Measurements from ENCODE around the gene ABHD4.
A peak's percentile ranks its signal among the peaks of the same experiment; 100 is the strongest.
"Not testable (repeated sequence)": the region's sequence is repeated elsewhere in the genome, so short reads cannot be mapped to it uniquely, and the experiment has no call there.

Gene ABHD4

DNA sequence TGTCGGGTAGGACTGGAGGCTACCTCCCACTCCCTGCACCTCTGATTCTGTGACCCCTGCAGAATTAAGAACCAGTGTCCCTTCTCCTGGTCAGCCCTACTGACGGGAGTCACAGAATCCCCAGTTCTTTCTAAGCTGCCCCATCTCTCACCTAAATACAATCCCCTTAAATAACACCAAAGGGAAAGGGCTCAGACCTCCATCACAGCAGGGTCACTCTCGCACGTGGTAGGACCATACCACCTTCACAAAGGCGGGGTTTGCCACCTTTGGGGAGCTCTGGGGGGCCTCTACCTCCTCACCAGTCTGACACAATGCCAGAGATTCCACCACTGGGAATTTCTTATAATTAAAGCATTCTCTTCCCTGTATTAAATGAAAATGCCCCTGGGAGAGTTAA, 44.7 kb upstream of the ABHD4 start:
- TF ChIP-seq, protein P1, sequence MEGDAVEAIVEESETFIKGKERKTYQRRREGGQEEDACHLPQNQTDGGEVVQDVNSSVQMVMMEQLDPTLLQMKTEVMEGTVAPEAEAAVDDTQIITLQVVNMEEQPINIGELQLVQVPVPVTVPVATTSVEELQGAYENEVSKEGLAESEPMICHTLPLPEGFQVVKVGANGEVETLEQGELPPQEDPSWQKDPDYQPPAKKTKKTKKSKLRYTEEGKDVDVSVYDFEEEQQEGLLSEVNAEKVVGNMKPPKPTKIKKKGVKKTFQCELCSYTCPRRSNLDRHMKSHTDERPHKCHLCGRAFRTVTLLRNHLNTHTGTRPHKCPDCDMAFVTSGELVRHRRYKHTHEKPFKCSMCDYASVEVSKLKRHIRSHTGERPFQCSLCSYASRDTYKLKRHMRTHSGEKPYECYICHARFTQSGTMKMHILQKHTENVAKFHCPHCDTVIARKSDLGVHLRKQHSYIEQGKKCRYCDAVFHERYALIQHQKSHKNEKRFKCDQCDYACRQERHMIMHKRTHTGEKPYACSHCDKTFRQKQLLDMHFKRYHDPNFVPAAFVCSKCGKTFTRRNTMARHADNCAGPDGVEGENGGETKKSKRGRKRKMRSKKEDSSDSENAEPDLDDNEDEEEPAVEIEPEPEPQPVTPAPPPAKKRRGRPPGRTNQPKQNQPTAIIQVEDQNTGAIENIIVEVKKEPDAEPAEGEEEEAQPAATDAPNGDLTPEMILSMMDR (IDR thresholded peaks at IDR 0.05; ENCODE audit: low read length), result no peak
- TF ChIP-seq EZH2phosphoT487 (IDR thresholded peaks at IDR 0.05; ENCODE audit: low read length) (no peak), EZH2 (optimal IDR thresholded peaks at IDR 0.05; ENCODE audit: low read depth, low read length) (no peak)
- no peaks in the 10 kb centered on the region for H4K20me1 ChIP-seq (ENCODE audit: insufficient read depth, low read length)
- H3K4me1 ChIP-seq (ENCODE audit: low read length), result peaks cover 23% of the 10 kb centered on the region

DNA sequence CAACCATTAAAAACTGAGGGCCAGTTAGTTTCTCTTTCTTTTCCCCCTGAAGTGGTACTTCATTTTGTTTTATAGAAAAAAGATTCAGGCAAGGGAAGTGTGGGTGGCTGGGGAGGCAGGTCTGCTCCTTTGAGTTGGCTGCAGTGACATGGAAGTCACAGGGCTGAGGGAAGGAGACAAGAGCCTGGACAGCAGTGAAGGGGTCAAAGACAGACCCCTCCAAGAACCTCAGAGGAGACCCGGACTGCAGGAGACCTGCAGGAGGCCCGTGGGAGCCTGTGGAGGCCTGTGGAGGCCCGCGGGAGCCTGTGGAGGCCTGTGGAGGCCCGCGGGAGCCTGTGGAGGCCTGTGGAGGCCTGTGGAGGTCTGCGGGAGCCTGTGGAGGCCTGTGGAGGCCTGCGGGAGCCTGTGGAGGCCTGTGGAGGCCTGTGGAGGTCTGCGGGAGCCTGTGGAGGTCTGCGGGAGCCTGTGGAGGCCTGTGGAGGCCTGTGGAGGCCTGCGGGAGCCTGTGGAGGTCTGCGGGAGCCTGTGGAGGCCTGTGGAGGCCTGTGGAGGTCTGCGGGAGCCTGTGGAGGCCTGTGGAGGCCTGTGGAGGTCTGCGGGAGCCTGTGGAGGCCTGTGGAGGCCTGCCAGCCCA, 44.1 kb upstream of the ABHD4 start:
- not testable (repeated sequence) for H3K36me3 ChIP-seq (replicated peaks; ENCODE audit: insufficient read depth, low read length); H4K20me1 ChIP-seq (ENCODE audit: insufficient read depth, low read length); H3K4me3 ChIP-seq (ENCODE audit: low read length); H3K4me2 ChIP-seq (ENCODE audit: low read depth, low read length); H3K9me3 ChIP-seq (replicated peaks; ENCODE audit: insufficient read depth, low read length); H3K9me2 ChIP-seq (replicated peaks; ENCODE audit: insufficient read depth, low read length); H3K27ac ChIP-seq (ENCODE audit: low read length); H3K27me3 ChIP-seq (replicated peaks; ENCODE audit: insufficient read depth, low read length); H3K79me2 ChIP-seq (ENCODE audit: low read length); H2AFZ ChIP-seq (ENCODE audit: low read length); DNase-seq; H3K9ac ChIP-seq (ENCODE audit: low read length)
- Histone ChIP-seq H3F3A (ENCODE audit: insufficient read depth, low read length) (peaks cover 11% of the 10 kb centered on the region), H3K4me1 (ENCODE audit: low read length) (peaks cover 23% of the 10 kb centered on the region)

More for the DNA sequence above, 44.7 kb upstream of the ABHD4 start:
- H3K27ac ChIP-seq (ENCODE audit: low read length), result no peak overlapping the region
- H3K9ac ChIP-seq (ENCODE audit: low read length), result no peak overlapping the region
- H3K79me2 ChIP-seq (ENCODE audit: low read length), result no peaks in the 10 kb centered on the region
- no peaks in the 10 kb centered on the region for H3K9me2 ChIP-seq (replicated peaks; ENCODE audit: insufficient read depth, low read length)
- H2AFZ ChIP-seq (ENCODE audit: low read length), result no peak overlapping the region
- H3K9me3 ChIP-seq (replicated peaks; ENCODE audit: insufficient read depth, low read length), result no peaks in the 10 kb centered on the region
- H3F3A ChIP-seq (ENCODE audit: insufficient read depth, low read length), result peaks cover 11% of the 10 kb centered on the region
- H3K4me2 ChIP-seq (ENCODE audit: low read depth, low read length), result no peak overlapping the region
- no peak for DNase-seq
- no peak overlapping the region for H3K4me3 ChIP-seq (ENCODE audit: low read length)
- H3K27me3 ChIP-seq (replicated peaks; ENCODE audit: insufficient read depth, low read length), result no peaks in the 10 kb centered on the region
- H3K36me3 ChIP-seq (replicated peaks; ENCODE audit: insufficient read depth, low read length), result no peaks in the 10 kb centered on the region

DNA sequence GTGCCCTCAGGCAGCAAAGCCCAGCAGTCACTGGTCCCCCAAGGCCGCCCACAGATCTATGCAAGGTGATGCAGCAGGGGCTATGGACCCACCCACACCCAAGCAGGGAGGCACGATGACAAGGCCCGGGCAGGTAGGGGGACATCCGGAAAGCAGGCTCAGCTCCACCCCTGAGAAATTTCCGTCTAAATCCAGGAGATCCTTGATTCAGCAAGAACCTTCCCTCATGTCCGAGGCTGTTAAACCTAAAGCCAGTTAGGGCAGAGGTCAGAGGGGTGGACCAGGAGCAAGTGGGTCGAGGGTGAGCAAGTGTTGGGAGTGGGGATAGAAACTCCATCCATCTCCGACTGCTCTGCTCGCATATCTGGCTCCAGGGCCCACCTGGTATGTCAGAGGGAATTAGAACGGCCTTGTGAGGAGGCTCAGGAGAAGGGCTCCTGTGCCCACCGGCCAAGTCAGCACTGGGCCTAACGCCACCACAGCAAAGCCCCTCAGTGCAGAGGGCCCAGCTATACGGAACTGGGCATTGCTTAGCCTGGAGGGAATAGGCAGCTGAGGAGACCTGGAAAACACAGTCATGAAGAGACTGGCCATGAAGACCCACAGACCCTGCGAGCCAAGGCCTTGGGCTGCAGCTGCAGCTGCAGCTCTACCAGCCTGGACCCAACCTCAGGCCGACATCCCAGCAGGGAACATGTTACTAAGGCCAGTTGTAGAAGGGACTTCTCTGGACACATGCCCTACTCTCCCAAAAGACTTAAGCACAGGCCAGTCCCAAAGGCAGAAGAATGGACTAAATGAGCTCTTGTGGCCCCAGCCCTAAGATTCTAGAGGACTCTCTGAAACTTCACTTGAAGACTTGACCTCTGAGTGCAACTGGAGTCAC, 43.4 kb upstream of the ABHD4 start:
- Histone ChIP-seq H2AFZ (ENCODE audit: low read length) (no peak overlapping the region), H3K27me3 (replicated peaks; ENCODE audit: insufficient read depth, low read length) (no peaks in the 10 kb centered on the region), H3F3A (ENCODE audit: insufficient read depth, low read length) (peaks cover 11% of the 10 kb centered on the region), H4K20me1 (ENCODE audit: insufficient read depth, low read length) (no peaks in the 10 kb centered on the region), H3K4me1 (ENCODE audit: low read length) (peaks cover 23% of the 10 kb centered on the region), H3K4me2 (ENCODE audit: low read depth, low read length) (no peak overlapping the region), H3K36me3 (replicated peaks; ENCODE audit: insufficient read depth, low read length) (no peaks in the 10 kb centered on the region), H3K9me3 (replicated peaks; ENCODE audit: insufficient read depth, low read length) (no peaks in the 10 kb centered on the region), H3K27ac (ENCODE audit: low read length) (peak overlapping the region; percentile 99; the same call in 1 of the 2 replicates), H3K9me2 (replicated peaks; ENCODE audit: insufficient read depth, low read length) (no peaks in the 10 kb centered on the region), H3K79me2 (ENCODE audit: low read length) (no peaks in the 10 kb centered on the region), H3K4me3 (ENCODE audit: low read length) (no peak overlapping the region), H3K9ac (ENCODE audit: low read length) (peak overlapping the region; percentile 75; the same call in 1 of the 2 replicates)
- no peak for DNase-seq
- TF ChIP-seq EZH2 (optimal IDR thresholded peaks at IDR 0.05; ENCODE audit: low read depth, low read length), result no peak
- no peak for TF ChIP-seq EZH2phosphoT487 (IDR thresholded peaks at IDR 0.05; ENCODE audit: low read length)
- TF ChIP-seq, protein P1 (IDR thresholded peaks at IDR 0.05; ENCODE audit: low read length), result no peak

All from MM.1S (cell line).